Right atrium auricular region (tissue), 2 donors: ENCODE data around the gene MAT1A. TPM values are rescaled to one million over a fixed set of nuclear protein-coding genes. Genes with fewer than 3 reads are reported as not detected.
"Not testable (repeated sequence)": the region's sequence is repeated elsewhere in the genome, so short reads cannot be mapped to it uniquely, and the experiment has no call there.

Experiments
- DNase-seq: peaks from one replicate; pipeline ENCODE4 v3.0.0-alpha.2; 2019; ENCODE audit warnings: low spot score
- H3K27ac ChIP-seq, 2 donors: fragments of 200-600 bp; sonication (generic); 1 replicate in 1 of 2; 2 replicates in 1 of 2; pipeline ENCODE4 v1.5.1; 2016 to 2019
- H3K27me3 ChIP-seq, 2 donors: fragments of 200-600 bp; sonication (generic); one replicate each; pipeline versions ENCODE4 v1.5.1 to v1.6.0; 2017 to 2019
- H3K36me3 ChIP-seq: fragments of 200-600 bp; sonication (generic); one replicate; pipeline ENCODE4 v1.5.1; 2016
- H3K4me1 ChIP-seq, 2 donors: fragments of 200-600 bp; sonication (generic); one replicate each; pipeline versions ENCODE4 v1.5.1 to v1.6.0; 2017 to 2019
- H3K4me3 ChIP-seq, 2 donors: fragments of 200-600 bp; sonication (generic); 1 replicate in 1 of 2; 2 replicates in 1 of 2; pipeline ENCODE4 v1.5.1; 2017 to 2019; ENCODE audit warnings: mild to moderate bottlenecking in 1 of 2, moderate library complexity in 1 of 2
- H3K9me3 ChIP-seq, 2 donors: fragments of 200-600 bp; sonication (generic); one replicate each; pipeline ENCODE4 v1.5.1; 2019
- CTCF ChIP-seq, 2 donors: fragments of 200-600 bp; sonication (generic); IDR thresholded peaks; one replicate each; pipeline ENCODE4 v1.5.1; 2019; ENCODE audit warnings: antibody characterized with exemption in 2 of 2
- total RNA-seq, 2 donors: library from RNA; depleted of rRNA; stranded (reverse); fragments of >200 nt; gene quantifications; one replicate each; pipeline ENCODE4 v1.1.0, GENCODE V29; 2016

MAT1A gene
- total RNA-seq, 2 donors from 2014 or later, result not detected

- DNase-seq, result no peak
- Histone ChIP-seq H3K4me1 (peaks cover 0 to 7% of the 10 kb centered on the region in 2 donors), H3K9me3 (no peaks in the 10 kb centered on the region), H3K4me3 (no peak overlapping the region), H3K27ac (no peak overlapping the region), H3K27me3 (no peaks in the 10 kb centered on the region), H3K36me3 (no peaks in the 10 kb centered on the region)
- TF ChIP-seq CTCF (IDR thresholded peaks at IDR 0.05), result no peak
Measured at GRCh38 chr10:80253266-80253962, 36.0 kb downstream of the MAT1A start.

- H3K4me1 ChIP-seq, result peaks cover 0 to 7% of the 10 kb centered on the region in 2 donors
- DNase-seq, result no peak
- no peaks in the 10 kb centered on the region for H3K27me3 ChIP-seq
- H3K9me3 ChIP-seq, result no peaks in the 10 kb centered on the region
- H3K36me3 ChIP-seq, result no peaks in the 10 kb centered on the region
- no peak for TF ChIP-seq CTCF (IDR thresholded peaks at IDR 0.05)
- no peak overlapping the region for H3K4me3 ChIP-seq
- H3K27ac ChIP-seq, result no peak overlapping the region
Measured at GRCh38 chr10:80252296-80252887, 37.1 kb downstream of the MAT1A start.

GRCh38 chr10:80251703-80252280 is 37.7 kb downstream of the MAT1A start:
- H3K27me3 ChIP-seq, H3K4me3 ChIP-seq, H3K4me1 ChIP-seq, H3K36me3 ChIP-seq, DNase-seq, H3K9me3 ChIP-seq, H3K27ac ChIP-seq: not testable (repeated sequence)

- not testable (repeated sequence) for H3K9me3 ChIP-seq, H3K36me3 ChIP-seq, H3K27ac ChIP-seq, H3K27me3 ChIP-seq, H3K4me1 ChIP-seq, DNase-seq, H3K4me3 ChIP-seq
Measured at GRCh38 chr10:80250399-80250798, 39.1 kb downstream of the MAT1A start.

GRCh38 chr10:80249906-80250305 is 39.6 kb downstream of the MAT1A start:
- H3K4me1 ChIP-seq, H3K9me3 ChIP-seq, H3K4me3 ChIP-seq, DNase-seq, H3K36me3 ChIP-seq, H3K27me3 ChIP-seq, H3K27ac ChIP-seq: not testable (repeated sequence)

GRCh38 chr10:80247611-80248010 is 41.8 kb downstream of the MAT1A start:
- H3K9me3 ChIP-seq, H3K4me1 ChIP-seq, H3K27me3 ChIP-seq, H3K4me3 ChIP-seq, H3K27ac ChIP-seq, H3K36me3 ChIP-seq, DNase-seq: not testable (repeated sequence)

GRCh38 chr10:80244371-80244770 is 45.1 kb downstream of the MAT1A start:
- not testable (repeated sequence) for H3K9me3 ChIP-seq, DNase-seq

GRCh38 chr10:80242341-80242740 is 47.1 kb downstream of the MAT1A start:
- H3K27ac ChIP-seq, H3K4me3 ChIP-seq, H3K9me3 ChIP-seq, DNase-seq, H3K4me1 ChIP-seq, H3K36me3 ChIP-seq, H3K27me3 ChIP-seq: not testable (repeated sequence)

More at GRCh38 chr10:80244371-80244770, 45.1 kb downstream of the MAT1A start:
- H3K27me3 ChIP-seq, H3K36me3 ChIP-seq, H3K4me1 ChIP-seq, H3K27ac ChIP-seq, H3K4me3 ChIP-seq: not testable (repeated sequence)

- not testable (repeated sequence) for H3K27me3 ChIP-seq, H3K9me3 ChIP-seq, H3K4me1 ChIP-seq, DNase-seq, H3K4me3 ChIP-seq, H3K27ac ChIP-seq, H3K36me3 ChIP-seq
Measured at GRCh38 chr10:80236457-80236856, 53.0 kb downstream of the MAT1A start.

GRCh38 chr10:80234331-80235235 is 54.9 kb downstream of the MAT1A start:
- not testable (repeated sequence) for H3K36me3 ChIP-seq, DNase-seq, H3K9me3 ChIP-seq, H3K4me1 ChIP-seq, H3K27ac ChIP-seq, H3K27me3 ChIP-seq, H3K4me3 ChIP-seq

GRCh38 chr10:80233871-80234270 is 55.6 kb downstream of the MAT1A start:
- H3K36me3 ChIP-seq, H3K9me3 ChIP-seq, H3K4me3 ChIP-seq, DNase-seq, H3K4me1 ChIP-seq, H3K27ac ChIP-seq, H3K27me3 ChIP-seq: not testable (repeated sequence)

- not testable (repeated sequence) for H3K4me3 ChIP-seq, H3K27me3 ChIP-seq, H3K4me1 ChIP-seq, H3K9me3 ChIP-seq, H3K27ac ChIP-seq, DNase-seq, H3K36me3 ChIP-seq
Measured at GRCh38 chr10:80226723-80227122, 62.7 kb downstream of the MAT1A start.
